Stimulated activated CD4-positive, alpha-beta T cell treated with anti-CD3 and anti-CD28 coated beads, Interleukin-15, amount 100 ng/mL, for 24 hours (primary cell): ENCODE measurements around the gene DCAF6.
"Not testable (repeated sequence)": the region's sequence is repeated elsewhere in the genome, so short reads cannot be mapped to it uniquely, and the experiment has no call there.

ENCODE experiments used
- DNase-seq: peaks from one replicate; pipeline ENCODE4 v3.0.0-alpha.2; 2020

DCAF6 gene

DNA sequence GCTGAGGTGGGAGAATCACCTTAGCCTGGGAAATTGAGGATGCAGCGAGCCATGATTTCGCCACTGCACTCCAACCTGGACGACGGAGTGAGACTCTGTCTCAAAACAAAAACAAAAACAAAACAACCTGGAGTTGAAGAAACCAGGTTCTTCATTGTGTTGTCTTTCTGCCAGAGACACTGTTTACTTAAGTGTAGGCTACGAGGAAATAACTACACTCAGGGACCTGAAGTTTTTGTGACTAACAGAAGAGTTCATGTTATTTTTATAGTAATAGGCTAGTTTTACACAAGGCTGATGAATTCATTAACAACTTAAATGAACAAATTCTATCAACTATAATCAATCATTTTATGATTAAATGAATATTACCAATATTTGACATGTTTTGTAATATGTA, 98.9 kb downstream of the DCAF6 start:
- no peak for DNase-seq

DNA sequence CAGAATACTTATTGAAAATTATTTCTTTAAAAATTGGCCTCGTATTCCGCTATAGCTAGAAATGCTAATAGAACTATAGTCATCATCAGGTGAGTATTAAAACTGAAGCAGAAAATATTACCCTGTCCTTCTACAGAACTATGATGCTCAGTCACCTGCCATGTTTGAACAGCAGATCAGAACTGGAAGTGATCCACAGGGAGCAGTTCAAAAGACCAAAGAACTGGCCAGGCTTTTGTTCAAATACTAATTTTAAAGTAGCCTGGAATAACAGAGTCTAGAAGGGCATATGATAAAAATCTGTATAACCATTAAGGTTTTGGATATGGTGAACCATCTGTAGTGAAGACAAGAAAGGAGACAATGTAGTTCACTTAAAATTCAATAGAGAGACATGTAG, 105.9 kb downstream of the DCAF6 start:
- no peak for DNase-seq

DNA sequence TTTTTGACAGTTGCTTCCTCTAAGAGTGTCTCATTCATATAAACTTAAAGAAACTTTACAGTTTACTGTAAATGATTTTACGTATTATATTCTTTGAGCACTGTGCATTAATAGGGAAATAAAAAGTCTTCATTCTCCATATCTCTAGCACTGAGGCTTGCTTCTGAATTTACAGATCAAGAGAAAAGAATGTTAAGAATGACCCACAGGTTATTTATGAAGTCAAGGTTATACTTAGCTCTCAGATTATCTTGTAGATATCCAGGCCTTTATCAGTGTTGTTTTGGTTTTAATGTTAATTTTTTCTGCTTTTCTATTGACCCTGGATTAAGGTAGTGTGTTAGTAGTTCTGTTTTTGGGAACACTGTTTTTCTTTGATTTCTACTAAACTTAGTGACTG, 108.8 kb downstream of the DCAF6 start:
- no peak for DNase-seq

DNA sequence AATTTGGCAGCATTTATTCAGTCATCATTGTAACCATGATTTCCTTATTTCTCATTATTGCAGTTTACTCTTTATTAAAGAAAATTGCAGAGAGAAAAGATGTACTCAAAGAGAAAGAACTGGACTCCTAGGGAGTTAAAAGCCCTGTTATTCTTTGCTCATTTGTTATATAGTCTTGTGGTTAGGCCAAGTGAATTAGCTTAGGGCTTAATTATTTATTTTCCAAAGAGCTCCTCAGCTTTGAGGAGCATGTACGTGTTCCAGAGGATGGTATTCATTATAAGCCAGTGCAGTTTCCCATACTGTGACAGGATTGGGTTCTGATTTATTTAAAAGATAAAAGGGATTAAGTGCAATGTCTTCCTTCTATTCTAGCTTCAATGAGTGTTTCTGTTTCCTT, 113.8 kb downstream of the DCAF6 start:
- DNase-seq = no peak

DNA sequence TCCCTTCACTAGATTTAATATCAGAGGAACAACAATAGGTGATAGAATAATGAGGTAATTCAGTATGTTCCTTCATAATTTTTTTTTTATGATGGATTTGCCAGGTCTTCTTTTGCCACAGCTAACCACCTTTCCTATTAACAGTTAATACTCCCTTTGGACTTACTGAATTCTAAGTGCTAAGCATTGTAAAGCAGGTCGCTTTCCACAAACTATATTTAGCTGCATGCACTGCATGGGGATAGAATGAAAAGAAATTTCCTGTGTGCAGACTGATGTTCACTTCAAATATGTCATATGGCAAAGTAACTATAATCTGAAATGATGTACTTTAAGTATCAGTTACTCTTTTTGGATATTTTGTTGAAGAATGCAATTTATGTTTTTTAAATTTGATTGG, 114.4 kb downstream of the DCAF6 start:
- no peak for DNase-seq

DNA sequence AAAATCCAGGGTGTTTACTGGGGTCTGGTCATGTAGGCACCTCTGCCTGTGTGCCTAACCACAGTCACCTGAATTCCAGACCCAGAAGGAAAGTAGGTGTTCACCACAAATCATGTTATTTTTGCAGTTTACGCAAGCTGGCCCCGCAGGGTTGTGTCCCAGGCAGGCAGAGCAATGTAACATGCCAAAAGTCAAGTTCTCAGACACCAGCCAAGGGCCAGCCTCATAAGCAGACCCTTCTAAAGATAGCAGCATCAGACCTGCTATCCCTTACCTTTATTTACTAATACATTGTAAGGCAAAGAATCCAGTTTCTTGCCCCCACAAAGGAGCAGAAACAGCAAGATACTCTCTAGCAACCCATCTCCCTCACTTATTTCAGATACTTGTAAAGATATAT, 117.2 kb downstream of the DCAF6 start:
- DNase-seq = no peak

DNA sequence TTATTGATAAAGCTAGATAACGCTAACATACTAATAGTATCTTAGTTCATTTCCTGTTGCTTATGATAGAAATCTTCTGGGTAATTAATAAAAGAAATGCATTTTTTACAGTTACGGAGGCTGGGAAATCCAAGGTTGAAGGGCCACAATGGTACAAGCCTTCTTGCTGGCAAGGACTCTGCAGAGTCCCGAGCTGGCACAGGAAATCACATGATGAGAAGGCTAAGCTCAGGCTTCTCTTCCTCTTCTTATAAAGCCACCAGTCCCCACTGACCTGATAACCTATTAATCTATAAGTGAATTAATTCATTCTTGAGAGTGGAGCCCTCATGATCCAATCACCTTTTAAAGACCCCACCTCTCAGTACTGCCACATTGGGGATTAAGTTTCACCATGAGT, 117.6 kb downstream of the DCAF6 start:
- no peak for DNase-seq

DNA sequence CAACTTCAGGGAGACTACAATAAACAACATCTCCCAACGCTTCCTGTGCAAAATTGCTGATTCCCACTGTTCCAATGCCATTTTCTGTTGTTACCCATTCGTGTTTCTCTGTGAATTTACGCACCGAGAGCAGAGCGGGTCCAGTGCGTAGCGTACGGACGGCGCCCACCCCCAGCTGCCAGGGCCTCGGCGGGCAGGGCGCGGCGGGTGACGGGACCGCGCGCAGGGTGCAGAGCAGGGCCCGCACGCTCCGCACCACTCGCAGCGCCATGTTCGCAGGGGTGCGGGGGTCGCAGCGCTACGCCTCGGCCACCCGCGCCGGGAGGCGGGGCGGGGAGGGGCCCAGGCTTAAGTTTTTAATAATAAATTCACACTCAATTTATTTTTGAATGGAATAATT, 119.7 kb downstream of the DCAF6 start:
- not testable (repeated sequence) for DNase-seq

DNA sequence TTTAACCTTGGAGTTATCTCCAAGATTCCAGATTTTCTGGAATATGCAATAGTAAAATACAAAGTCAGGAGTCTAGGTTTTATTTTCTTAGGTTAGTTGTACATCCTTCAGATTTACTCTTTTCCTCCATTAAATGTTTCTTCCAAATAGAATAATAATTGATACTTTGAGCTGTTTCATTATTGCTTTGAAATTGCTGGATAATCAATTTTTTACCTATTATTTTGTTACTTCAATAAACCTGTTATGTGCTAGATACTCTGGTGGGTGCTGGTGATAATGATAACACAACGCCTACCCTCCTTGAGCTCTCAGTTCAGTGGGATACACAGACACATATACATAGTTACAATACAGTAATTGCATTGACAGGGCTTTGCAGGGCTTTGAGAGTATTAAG, 120.9 kb downstream of the DCAF6 start:
- DNase-seq = no peak

DNA sequence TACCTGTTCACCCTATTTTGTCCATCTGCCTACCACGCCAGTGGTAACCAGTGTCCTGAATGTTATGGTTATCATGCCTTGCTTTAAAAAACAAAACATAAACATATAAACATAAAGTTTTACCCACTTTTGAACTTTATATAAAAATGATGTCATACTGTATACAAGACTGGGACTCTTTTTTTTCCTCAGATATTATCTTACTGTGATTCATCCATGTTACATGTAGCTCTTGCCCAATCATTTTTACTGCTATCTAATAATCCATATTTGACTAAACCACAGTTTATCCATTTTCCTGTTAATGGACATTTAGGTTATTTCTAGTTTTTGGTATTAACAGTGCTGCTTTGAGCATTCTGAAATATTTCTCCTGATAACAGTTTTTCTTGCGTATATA, 121.4 kb downstream of the DCAF6 start:
- no peak for DNase-seq

DNA sequence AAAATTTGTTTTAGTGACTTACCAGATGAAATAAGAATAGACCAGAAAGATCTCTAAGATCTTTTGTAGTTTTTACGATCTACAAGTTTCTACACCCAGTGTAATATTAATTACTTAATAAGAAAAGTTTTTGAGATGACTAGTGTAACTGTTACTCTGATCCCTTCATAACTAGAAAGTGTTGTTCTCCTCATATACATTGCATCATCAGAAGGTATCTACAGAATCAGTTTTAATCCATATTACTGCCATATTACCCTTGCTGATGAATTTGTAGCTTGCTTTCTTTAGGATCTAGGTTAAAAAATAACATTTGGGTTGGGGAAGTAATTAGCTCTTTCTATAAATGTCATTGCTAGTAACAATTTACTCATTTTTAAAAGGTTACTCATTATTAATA, 127.7 kb downstream of the DCAF6 start:
- no peak for DNase-seq

DNA sequence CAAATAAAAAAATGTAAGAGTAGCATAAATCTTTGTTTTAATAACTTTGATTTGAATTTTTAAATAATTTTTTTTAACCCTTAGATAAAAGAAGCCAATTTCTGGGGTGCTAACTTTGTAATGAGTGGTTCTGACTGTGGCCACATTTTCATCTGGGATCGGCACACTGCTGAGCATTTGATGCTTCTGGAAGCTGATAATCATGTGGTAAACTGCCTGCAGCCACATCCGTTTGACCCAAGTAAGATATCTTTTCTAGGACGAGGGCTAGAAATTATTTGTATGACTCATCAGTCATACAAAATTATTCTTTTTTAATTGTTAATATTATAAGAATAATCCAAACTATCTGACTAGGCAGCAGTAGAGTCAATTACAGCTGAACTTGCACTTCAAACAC, 129.0 kb downstream of the DCAF6 start:
- no peak for DNase-seq

DNA sequence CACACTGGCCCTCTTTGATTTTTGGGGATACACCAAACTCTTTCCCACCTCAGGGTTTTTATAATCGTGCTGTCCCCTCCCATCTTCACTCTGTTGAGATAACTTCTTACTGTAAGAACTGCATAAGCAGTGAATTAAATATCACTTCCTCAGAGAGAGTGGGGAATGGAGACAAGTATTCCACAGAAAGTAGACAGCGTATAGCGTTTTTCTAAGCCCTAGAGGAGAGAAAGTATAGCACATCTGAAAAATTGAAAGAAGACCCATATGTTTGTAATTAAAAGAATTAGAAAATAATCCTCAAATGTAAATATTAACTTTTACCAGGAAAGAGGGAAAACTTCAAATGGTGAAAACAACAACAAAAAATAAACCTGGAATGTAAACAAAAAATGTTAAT, 132.9 kb downstream of the DCAF6 start:
- DNase-seq = no peak

DNA sequence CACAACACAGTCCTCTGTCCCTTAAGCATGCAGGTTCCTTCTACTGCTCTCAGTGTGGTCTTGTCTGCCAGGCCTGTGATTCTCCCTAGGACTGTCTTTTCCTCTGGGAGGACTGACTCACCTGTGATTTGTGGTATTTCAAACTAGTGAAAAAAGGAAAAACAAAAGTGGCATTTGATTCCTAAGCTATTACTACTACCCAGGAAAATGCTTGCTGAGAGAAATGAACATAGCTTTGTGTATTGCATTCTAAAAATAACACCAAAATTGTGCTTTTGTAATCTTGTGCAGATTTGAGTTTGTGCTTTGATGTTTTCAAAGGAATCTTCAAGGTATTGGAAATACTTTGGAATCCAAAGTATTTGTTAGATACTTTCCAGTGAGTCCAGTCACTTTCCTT, 143.3 kb downstream of the DCAF6 start:
- no peak for DNase-seq

DNA sequence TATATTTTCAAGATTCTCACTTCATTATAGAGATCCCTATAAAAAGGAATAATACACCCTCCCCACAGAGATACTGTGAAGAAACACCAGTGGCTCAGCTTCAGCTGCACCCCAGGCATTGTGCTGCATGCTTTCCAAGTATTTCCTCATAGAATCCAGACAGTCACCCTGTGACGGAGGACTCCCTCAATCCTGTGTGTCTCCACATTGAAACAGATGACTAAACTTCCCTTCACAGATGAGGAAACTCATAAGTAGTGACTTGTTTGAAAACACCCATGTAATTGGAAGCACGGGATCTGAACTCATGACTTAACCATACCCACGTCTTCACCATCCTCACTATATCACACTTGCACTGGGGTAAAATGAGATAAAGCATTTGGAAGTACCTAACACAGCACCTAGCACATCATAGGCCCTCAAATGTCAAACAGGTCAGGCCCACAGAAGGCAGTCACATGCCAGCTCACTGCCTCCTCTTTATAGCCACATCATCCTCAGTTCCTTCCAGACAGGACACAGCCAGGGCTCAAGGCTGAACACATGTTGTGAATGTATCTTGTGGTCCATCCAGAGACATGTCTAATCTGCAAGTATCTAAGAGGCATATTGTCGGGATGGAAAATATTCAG, 145.0 kb downstream of the DCAF6 start:
- DNase-seq = no peak

DNA sequence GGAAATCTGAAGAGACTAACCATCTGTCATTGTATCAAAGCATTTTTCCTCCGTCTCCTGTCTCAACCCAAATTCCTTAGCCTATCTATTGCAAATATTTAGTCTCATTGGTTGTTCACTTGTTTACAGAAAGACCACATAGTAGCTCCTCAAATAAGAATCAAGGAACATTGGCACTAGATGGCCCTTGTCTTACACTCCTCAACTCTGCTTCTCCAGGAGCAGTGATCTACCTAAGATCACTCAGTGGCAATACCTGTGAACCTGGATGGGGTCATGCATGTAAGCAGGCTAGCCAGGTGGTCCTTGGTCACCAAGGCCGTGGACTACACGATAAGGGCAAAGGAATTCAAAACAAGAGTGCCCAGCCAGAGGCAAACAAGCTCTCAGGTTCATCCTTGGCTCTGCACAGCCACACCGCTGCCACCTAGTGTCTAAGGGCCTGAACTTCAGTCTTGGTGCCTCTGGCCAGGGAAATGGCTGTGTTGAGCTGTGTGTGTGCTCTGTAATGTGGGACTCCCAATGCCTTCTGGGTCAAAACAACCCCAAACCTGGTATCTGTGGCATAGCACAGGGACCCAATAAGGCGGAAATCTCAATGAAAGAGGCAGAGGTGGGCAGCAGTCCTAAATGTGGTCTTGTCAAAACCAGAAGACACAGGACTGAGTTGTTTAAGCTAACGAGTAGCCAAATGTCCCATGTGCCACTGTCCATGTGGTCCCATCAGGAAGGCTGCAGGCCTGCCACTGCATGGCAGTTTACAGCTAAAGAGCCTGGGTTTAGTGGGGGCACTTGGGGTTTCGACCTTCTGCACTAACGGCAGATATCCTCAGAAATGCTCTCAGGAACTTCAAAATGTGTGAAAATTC, 145.8 kb downstream of the DCAF6 start:
- peak; percentile 79 for DNase-seq

DNA sequence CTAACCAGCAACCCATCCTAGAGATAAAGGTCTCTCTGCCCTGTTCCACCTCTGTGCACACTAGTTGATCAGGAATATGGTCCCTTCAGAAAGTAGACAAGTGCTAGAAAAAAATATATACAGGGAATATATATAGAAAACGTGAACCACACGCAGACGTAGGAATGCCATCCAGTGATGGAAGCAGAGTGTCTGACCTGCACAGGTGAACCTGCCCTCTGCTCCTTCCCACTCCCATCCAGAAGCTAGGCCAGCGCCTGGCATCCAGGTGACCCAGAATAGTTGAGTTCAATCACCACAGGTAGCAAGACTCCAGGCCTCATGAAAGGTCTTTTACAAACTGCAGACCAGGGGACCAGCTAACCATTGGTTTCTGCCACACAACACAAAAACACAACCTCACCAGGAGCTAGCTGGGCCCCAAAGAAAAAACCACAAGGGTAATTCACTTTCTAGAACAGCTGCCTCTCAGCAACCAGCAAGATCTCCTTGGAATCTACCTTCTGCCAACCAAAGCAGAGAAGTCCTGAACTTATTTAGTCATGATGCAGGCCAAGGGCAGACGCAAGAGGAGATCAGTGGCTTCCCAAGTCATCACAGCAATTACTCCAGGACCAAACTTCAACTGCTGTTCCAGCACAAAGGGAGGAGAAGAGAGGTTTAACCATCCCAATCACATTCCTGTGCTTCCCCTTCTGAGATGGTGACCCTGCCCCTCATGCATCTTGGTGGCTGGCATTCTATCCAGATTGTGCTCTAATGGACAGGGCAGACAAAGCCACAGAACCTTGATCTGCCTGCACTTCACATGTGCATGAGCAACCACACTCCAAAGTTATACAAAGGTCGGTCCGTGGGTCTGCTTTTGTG, 147.2 kb downstream of the DCAF6 start:
- DNase-seq = no peak

DNA sequence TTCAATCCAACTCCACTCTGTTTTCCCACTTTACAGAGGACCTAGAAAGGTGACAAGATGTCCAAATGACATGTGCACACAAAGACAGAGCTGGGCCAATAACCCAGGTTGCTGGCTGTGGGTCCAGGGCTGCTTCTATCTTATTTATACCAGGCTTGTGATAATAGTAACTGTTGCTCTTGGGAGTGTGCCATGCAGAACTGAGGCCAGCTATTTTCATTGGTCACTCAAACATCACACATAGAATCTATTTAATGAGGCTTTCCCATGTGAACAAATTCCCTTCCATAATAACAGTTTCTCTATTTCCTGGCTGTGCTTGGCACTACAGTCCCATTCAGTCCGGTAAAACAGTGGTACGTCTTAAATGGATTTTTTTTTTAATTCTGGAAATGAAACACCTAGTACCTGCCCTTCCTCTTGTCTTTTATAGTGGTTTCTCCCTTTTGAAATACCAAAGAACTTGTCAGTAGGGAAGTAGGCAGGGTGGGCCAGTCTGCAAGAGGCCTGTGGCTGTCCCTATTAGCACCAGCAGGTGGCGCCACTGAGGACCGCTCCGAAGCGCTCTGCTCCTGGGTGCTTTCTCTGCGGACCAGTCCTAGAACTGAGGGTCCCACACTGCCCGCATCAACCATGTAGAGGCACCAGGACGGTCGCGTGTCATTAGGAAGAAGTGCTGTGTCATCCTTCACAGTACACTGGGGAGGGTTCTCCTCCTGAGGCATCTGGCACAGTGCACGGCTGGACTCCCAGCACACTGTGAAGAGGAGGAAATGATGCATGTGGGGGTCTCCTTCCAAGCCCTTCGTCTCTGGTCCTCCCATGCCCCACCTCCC, 148.1 kb downstream of the DCAF6 start:
- peak; percentile 77 for DNase-seq

DNA sequence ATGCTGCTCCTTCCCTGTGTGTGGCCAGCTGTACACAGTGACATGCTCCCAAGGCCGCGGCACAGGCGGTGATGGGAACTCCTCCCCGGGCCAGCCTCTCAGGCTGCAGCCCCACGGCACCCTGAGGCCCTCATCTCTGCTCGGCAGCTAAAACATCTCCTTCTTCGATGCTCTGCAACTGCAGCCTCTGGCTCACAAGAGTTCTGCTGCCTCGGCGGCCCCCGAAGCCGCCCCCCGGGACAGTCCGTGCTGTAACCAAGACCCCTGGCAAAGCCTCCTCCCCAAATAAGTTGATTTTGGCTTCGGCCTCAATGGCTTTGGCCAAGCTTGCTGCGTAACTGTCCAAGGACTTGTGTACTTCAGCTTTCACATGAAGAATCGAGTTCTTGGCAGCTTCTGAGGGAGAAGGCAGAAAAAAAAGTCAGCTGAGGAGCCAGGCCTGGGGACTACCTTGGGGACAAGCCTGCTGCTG, 149.0 kb downstream of the DCAF6 start:
- no peak for DNase-seq

DNA sequence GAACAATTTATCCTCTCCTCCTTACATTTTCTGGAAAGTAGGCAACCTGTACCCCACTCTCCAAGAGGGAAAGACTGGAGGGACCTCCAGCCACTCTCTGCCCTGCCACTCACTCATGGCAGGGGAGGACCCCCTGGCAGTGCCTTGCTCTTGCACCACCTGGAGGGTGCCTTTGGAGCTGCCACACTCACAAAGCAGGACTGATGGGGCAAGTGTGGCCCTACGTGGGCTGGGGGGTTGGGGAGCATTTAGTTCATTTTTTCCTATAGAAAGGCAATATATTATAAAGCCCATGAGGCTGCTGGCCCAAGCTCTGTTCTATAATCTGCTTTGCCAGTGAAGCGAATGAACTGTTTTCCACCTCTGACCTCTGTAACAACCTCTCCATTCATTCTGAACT, 150.0 kb downstream of the DCAF6 start:
- DNase-seq = no peak

DNA sequence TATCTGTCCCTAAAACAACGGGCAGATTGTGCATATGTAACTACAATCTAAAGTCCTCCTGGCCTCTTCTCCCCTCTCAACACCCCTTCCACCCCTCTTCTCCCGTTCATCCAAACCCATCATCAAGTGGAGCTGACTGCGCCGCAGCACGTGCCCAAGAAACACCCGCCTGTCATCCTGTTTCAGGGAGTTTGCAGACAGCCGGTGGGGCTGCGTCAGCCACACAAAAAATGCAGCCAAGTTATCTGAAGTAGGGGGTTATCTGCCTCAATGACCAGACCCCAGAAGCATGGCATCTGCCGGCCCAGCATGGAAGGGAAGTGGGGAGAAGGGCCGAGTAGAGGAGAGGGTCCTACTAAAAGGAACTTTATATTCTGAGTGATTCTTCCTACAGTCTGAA, 151.2 kb downstream of the DCAF6 start:
- DNase-seq = no peak

DNA sequence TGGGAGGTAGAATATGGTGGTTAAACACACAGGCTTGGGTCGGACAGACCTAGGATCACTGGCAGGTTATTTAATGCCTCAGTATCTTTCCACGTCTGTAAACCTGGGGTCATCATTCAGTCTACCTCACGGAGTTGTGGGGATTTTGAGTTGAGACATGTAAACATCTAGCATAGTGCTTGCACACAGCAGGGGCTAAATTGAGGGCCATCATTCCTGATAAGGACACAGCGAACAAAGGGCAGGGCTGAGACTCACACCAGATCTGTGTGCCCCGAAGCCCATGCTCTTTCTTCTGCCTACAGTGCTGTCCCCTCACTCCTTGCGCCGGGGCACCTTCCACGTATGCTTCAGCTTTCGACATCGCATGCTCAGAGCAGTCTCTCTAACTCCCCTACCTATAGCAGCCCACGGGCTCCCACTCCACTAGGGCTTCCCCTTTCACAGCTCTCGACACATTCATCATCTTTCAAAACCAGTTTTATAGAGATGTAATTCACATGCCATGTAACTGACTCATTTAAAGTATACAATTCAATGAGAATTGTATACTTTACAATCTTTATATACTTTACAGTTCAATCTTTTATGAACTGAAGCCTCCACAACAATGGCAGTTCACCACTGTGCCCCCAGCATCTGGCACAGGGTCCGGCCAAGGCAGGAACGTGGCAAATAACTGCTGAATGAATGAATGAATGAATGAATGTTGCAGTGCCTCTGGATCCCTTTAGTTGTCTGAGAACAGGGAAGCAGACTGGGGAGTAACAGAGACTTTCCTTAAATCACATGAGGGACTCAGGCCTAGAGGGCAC, 152.2 kb downstream of the DCAF6 start:
- no peak for DNase-seq
